HG02970 (cell line): Measurements from ENCODE around the gene FGFR3.

Experiments used
- ATAC-seq: cut with Tn5 transposase; IDR thresholded peaks from one replicate; pipeline ENCODE4 v1.9.1; 2021; ENCODE audit warnings: mild to moderate bottlenecking, moderate library complexity, moderate number of reproducible peaks; ENCODE audit not compliant: unreplicated experiment, low FRiP score

The FGFR3 gene

GRCh38 chr4:1856943-1857699 lies 64.0 kb downstream of the FGFR3 start:
- no peak for ATAC-seq

GRCh38 chr4:1857931-1858330 lies 64.8 kb downstream of the FGFR3 start:
- no peak for ATAC-seq
